ENCODE measurements around the gene ST8SIA2.

DNA sequence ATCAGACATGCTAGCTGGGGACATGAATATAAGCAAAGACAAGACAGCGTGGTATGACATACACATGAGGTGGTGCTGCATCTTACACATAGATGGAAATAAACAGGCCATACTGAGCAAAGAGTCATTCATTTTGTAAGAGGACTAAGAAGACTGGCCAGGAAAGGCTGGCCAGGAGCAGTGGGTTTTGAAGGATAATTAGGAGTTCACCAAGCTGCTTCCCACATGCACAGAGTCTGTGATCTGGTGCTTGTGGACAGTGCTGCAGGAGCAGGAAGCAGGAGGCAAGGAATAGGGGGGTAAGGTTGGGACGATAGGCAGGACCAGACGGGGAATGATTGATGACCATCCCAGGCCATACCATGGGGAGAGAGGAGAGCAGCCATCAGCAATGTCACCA, 41.5 kb downstream of the ST8SIA2 start:
- TF ChIP-seq SIN3A (IDR thresholded peaks at IDR 0.05; ENCODE audit: borderline replicate concordance, insufficient read depth, low read depth, low read length): no peak
- TF ChIP-seq TCF7L2 (IDR thresholded peaks at IDR 0.05; ENCODE audit: low read depth, low read length): no peak
- TF ChIP-seq, protein P1, sequence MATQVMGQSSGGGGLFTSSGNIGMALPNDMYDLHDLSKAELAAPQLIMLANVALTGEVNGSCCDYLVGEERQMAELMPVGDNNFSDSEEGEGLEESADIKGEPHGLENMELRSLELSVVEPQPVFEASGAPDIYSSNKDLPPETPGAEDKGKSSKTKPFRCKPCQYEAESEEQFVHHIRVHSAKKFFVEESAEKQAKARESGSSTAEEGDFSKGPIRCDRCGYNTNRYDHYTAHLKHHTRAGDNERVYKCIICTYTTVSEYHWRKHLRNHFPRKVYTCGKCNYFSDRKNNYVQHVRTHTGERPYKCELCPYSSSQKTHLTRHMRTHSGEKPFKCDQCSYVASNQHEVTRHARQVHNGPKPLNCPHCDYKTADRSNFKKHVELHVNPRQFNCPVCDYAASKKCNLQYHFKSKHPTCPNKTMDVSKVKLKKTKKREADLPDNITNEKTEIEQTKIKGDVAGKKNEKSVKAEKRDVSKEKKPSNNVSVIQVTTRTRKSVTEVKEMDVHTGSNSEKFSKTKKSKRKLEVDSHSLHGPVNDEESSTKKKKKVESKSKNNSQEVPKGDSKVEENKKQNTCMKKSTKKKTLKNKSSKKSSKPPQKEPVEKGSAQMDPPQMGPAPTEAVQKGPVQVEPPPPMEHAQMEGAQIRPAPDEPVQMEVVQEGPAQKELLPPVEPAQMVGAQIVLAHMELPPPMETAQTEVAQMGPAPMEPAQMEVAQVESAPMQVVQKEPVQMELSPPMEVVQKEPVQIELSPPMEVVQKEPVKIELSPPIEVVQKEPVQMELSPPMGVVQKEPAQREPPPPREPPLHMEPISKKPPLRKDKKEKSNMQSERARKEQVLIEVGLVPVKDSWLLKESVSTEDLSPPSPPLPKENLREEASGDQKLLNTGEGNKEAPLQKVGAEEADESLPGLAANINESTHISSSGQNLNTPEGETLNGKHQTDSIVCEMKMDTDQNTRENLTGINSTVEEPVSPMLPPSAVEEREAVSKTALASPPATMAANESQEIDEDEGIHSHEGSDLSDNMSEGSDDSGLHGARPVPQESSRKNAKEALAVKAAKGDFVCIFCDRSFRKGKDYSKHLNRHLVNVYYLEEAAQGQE (IDR thresholded peaks at IDR 0.05; ENCODE audit: insufficient read depth in 1 of 2, low read depth in 2 of 2, low read length in 1 of 2): no peak
- TF ChIP-seq, protein P2, sequence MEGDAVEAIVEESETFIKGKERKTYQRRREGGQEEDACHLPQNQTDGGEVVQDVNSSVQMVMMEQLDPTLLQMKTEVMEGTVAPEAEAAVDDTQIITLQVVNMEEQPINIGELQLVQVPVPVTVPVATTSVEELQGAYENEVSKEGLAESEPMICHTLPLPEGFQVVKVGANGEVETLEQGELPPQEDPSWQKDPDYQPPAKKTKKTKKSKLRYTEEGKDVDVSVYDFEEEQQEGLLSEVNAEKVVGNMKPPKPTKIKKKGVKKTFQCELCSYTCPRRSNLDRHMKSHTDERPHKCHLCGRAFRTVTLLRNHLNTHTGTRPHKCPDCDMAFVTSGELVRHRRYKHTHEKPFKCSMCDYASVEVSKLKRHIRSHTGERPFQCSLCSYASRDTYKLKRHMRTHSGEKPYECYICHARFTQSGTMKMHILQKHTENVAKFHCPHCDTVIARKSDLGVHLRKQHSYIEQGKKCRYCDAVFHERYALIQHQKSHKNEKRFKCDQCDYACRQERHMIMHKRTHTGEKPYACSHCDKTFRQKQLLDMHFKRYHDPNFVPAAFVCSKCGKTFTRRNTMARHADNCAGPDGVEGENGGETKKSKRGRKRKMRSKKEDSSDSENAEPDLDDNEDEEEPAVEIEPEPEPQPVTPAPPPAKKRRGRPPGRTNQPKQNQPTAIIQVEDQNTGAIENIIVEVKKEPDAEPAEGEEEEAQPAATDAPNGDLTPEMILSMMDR (IDR thresholded peaks at IDR 0.05): no peak
- no peak for TF ChIP-seq POLR2AphosphoS5 (IDR thresholded peaks at IDR 0.05; ENCODE audit: low read depth, low read length)
